EL (cell line): ENCODE measurements around the gene TMEM141.
A peak's percentile ranks its signal among the peaks of the same experiment; 100 is the strongest.
"Not testable (repeated sequence)": the region's sequence is repeated elsewhere in the genome, so short reads cannot be mapped to it uniquely, and the experiment has no call there.

Experiments used
- DNase-seq: peaks from one replicate; pipeline ENCODE4 v3.0.0-alpha.2; 2016

The TMEM141 gene

DNA sequence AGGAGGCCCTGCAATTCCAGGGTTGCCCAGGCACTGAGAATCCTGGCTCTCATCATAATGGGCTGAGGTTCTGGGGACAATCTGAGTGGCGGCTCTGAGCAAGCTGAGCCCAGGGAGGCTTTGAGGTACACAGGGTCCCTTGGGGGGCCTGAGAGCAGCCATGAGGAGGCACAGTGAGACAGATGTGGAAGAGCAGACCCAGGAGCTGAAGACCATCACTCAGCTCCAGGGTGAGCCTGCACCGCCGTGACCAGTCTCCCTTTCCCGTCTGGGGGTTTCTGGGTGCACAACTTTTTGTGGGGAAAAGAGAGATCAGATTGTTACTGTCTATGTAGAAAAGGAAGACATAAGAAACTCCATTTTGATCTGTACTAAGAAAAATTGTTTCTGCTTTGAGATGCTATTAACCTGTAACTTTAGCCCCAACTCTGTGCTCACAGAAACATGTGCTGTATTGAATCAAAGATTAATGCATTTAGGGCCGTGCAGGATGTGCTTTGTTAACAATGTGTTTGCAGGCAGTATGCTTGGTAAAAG is 5.2 kb downstream of the TMEM141 start, which contains the start of gene CCDC183:
CCDC183 (plus strand) TSS at position 101 of the 537 bp plus-strand sequence; CDS start at position 161, 60 bp downstream.
- DNase-seq, result no peak

DNA sequence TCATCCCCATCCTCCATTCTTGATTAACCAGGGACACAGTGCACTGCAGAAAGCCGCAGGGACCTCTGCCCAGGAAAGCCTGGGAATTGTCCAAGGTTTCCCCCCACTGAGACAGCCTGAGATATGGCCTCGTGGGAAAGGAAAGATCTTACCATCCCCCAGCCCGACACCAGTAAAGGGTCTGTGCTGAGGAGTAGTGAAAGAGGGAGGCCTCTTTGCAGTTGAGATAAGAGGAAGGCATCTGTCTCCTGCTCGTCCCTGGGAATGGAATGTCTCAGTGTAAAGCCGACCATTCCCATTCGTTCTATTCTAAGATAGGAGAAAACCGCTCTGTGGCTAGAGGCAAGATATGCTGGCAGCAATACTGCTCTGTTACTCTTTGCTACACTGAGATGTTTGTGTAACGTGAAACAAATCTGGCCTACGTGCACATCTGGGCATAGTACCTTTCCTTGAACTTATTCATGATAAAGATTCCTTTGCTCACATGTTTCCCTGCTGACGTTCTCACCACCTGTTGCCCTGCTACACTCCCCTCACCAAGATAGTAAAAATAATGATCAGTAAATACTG is 5.7 kb downstream of the TMEM141 start:
- not testable (repeated sequence) for DNase-seq

DNA sequence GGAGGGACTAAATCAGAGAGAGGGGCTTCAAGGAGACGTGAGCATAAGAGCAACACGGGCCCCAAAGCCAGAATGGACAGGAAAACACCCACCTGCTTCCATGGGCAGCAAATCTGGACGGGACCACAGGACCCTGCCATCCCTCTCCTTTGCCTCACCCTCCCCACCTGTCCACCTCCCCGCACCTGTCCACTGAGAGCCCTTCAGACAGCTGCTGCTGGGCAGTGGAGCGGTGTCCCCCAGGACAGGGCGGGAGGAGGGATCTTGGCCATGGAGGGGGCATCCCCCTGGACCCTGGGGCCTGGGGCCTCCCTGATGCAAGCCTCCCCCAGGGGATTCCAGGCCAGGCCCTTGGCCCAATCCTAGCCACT is 7.5 kb downstream of the TMEM141 start:
- DNase-seq, result no peak

DNA sequence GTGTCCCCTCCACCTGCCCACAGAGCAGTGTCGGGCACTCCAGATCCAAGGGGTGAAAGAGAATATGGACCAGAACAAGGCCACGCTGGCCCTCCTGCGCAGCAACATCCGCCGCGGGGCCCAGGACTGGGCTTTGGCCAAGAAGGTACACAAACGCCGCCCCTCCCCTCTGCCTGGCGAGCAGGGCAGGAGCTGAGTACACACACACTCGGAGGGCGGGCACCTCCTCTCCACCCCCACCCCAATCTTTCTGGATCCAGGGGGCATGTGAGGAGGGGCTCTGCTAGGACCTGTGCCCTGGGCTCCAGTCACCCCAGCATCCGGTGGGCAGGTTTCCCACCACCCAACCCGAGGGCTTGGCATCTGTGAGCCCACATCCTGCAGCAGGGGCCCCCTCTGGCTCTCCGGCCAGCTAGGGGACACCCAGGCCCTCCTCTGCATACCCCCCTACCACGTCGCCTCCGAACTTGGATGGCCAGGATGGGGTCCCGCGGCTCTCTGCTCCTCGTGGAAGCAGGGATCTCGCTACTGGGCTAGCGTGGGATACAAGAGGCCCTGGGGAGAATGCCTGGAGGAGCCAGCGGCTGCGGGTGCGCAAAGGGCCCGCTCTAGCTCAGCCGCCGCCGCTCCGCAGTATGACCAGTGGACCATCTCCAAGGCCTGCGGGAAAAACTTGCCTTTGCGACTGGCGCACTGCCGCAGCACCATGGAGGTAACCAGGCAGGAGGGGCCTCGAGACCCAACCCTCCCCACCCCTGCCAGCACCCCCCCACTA is 8.1 kb downstream of the TMEM141 start:
- DNase-seq, result no peak

DNA sequence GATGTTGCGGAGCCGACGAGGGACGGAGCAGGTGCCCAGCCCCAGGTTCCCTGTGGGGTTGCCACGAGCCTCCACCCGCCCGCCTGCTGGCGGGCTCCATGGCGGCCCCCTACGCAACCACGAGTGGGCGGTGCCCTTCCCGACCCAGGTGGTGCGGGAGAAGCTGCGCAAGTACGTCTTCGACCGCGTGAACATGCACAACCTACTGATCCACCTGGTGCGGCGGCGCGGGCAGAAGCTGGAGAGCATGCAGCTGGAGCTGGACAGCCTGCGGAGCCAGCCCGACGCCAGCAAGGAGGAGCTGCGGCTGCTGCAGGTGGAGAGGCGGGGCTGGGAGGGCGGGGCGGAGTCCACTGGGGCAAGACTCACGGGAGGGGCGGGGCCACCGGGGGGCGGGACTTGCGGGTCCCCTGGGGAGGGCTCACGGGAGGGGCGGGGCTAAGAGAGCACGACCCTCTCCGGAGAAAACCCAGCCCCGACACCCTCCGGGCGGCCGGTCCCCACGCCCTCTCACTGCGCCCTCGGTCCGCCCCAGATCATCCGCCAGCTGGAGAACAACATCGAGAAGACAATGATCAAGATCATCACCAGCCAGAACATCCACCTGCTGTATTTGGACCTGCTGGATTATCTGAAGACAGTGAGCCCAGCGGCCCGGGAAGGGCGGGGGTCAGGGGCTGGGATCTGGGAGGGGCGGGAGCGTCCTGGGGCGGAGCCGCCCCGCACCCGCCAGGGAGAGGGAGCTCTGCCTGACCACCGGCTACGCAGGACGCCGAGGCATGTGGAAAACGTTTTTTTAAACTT is 8.9 kb downstream of the TMEM141 start:
- peak; percentile 75 for DNase-seq

DNA sequence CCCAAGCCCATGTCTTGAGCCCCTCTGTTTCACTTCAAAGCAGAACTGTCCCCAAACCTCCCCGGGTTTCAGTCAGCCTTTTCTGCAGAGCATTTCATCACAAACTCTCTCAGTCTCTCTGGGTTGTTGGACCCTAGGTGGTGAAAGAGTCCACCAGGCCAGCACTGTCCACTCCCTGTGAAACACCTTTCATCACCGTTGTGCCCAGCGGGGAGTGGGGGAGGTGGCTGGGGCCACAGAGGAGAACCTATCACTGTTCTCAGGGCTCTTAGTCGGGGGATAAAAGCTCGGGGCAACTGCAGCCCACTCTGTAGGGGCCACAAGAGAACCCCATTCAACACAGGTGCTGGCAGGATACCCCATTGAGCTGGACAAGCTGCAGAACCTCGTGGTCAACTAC is 11.2 kb downstream of the TMEM141 start:
- DNase-seq, result no peak

DNA sequence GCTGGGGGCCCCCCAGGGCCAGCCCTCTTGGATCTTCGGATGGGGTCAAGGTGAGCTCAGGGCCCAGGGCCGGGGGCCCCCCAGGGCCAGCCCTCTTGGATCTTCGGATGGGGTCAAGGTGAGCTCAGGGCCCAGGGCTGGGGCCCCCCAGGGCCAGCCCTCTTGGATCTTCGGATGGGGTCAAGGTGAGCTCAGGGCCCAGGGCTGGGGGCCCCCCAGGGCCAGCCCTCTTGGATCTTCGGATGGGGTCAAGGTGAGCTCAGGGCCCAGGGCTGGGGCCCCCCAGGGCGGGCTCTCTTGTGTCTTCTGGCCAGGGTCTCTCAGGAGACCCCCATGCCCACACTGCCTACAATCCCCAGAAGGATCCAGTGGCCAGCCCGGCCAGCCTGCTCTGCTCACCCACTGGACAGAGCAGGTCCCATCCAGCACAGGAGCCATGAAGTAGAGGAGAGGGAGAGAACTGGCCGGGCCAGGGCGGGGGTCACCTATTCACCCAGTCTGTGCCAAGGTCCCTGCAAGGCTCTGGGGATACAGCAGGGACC is 11.9 kb downstream of the TMEM141 start:
- not testable (repeated sequence) for DNase-seq

DNA sequence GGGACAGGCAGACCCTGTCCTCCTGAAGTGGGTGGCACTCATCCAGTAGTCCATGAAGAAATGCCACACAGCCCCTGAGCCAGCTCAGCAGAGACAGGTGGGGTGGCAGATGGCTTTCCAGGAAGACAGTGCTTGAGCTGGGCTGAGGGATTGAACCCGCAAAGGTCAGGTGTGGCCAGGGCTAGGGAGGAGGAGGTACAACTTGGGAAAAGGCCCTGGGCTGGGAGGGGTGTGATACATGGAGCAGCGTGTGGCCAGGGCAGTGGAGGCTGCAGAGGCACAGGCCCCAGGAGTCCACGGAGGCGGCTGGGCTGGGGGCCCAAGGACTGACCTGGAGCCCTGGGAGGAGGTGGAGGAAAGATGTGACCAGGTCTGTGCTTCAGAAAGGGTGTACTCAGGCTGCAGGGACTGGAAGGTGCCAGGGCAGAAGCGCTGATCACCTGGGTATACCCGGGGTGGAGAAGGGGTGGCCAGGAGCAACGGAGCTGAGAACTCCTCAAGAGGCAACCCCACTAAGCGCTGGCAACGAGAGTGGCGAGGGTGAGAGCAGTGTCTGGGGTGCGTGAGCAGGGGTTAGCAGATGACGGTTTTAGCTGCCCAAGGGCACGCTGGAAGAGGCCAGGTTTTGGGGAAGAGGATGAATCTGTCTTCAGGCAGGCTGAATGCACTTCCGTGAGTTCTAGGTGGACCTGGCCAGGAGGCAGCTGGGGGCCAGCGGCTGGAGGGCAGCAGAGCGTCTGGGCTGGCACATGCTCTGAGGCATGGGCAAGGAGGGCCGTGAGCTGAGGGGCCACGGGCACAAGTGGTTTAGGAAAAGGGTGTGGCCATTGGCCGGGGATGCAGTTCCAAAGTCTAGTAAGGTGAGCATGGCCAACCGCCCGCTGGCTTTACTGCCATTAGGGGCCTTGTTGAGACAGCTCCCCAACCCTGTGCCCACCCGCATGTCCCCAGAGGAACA is 12.7 kb downstream of the TMEM141 start:
- DNase-seq, result no peak

DNA sequence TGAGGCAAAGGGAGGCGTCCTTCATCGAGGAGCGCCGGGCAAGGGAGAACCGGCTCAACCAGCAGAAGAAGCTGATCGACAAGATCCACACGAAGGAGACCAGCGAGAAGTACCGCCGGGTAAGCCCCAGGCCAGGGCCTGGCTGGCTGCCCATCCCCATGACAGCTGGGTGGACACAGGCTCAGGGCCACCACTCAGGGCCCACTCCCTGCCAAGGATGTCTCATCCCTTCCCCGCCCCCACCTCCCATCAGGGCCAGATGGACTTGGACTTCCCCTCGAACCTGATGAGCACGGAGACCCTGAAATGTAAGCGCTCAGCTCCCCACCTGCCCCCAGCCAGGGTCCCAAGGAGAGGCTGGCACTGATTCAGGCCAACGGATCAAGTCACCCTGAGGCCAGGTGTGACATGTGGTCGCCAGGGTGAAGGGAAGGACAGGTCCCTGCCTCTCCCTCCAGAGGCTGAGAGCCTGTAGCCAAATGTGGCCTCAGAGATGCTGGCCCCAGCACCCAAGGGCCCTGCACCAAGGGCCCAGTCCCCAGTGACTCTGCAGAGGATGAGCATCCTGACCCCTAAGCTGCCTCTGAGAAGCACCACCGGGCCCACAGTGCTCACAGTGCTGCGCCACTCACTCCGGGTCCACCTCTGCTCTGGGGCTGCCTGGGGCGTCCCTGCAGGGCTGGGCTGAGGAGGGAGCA is 13.5 kb downstream of the TMEM141 start:
- DNase-seq, result no peak

DNA sequence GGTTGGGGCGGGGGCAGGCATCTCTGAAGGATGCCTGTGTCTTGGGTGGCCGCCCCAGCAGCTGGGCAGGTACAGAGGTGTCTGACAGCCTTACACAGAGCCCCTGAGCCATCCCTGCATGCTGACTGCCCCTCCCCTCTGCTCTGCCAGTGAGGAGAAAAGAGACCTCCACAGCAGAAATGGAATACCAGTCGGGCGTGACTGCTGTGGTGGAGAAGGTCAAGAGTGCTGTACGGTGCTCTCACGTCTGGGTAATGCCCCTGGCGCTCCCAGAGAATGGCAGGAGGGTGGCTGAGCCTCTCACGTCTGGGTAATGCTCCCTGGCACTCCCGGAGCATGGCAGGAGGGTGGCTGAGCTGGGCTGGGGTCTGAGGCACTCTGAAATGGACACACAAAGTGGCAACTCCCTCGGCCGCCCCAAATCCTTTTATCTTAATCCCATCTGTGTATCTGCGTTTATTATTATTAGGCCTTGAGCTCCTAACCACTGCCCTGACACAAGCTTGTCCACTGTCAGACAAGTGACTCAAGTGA is 14.1 kb downstream of the TMEM141 start:
- DNase-seq, result no peak

DNA sequence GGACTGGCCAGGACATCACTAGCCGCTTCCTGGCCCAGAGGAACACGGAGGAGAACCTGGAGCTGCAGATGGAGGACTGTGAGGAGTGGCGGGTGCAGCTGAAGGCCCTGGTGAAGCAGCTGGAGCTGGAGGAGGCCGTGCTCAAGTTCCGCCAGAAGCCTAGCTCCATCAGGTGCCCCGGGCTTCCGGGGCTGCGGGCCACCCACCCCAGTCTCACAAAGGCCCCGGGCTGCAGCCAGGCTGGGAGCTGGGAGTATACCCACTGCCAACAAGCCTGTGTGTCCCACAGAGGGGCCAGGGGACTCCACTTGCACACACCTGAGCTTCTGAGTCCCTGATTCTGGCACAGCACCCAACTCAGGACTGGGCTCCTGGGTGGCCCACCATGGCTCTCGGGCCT is 14.9 kb downstream of the TMEM141 start:
- DNase-seq, result no peak

DNA sequence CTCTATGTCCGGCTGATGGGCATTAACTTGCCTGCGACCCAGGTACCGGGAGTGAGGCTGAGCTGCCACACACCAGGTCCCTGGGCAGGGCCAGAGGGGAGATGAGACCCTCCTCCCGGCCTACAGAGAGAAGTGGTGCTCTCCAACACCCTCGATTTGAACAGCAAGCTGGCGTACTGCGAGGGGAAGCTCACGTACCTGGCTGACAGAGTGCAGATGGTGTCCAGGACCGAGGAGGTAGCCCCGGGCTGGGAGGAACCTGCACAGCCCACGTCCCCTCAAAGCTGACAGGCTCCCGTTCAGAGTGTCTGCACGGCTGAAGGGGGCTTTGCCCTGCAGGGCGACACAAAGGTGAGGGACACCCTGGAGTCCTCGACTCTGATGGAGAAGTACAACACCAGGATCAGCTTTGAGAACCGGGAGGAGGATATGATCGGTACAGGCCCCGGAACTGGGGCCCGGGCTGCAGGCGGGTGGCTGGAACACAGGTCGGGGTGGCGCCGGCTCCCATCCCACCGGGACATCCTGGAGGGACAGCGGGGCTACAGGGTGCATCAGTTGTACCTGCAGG is 15.6 kb downstream of the TMEM141 start:
- no peak for DNase-seq

DNA sequence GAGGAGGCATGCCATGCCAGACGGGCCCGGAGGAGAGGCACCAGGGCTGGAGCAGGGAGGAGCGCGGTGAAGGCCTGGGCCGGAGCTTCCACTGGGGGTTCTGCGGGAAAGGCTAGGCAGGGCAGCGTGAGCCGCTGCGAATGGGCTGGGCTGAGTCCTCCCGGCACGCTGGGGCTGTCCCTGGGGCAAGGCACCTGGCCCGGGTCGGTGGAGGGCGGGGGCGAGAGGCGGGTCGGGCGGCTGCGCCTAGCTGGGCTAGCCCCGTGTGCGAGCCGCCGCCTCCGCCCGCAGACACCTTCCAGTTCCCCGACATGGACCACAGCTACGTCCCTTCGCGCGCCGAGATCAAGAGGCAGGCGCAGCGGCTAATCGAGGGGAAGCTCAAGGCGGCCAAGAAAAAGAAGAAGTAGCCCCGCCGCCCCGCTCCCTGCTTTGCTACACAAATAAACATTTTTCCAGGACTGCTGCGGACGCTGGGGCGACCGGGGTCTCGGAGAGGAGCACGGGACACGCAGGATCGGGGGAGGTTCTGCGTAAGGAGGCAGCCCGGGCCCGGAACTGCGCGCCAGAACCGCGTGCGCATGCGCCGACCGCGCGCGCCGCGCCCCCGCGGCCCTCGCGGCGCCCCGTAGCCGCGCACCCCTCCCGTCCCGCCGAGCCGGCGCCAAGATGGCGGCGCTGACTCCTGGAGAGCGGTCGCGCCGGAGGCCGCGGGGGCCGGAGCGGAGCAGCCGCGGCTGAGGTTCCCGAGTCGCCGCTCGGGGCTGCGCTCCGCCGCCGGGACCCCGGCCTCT is 16.3 kb downstream of the TMEM141 start, which contains the start of gene RABL6:
RABL6 (plus strand) TSS at position 668 of the 794 bp plus-strand sequence. CDS start 249 bp downstream, outside the sequence.
- peak; percentile 78 for DNase-seq

DNA sequence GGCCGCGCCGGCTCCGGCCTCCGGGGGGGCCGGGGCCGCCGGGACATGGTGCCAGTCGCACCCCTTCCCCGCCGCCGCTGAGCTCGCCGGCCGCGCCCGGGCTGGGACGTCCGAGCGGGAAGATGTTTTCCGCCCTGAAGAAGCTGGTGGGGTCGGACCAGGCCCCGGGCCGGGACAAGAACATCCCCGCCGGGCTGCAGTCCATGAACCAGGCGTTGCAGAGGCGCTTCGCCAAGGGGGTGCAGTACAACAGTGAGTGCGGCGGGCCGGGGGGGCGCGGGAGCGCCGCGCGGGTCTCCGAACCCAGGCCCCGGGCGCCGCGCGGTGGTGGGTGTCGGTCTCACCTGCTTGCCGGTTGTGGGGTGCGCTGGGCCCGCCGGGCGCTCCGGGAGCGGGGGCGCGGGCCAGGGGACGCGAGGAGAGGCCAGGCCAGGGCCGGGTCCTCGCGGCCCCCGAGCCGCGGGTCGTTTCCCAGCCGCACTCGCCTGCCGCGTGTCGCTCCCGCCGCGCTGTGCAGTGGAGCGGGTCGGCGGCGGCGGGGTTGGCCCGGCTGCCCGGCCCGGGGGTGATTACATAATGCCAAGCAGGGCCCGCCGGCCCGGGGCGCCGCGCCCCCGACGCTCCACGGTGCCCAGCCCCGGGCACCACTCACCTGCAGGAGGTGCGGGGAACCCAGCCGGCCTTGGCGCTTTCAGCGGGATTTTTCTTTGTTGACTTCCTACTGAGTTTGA is 17.1 kb downstream of the TMEM141 start:
- DNase-seq, result peak; percentile 19

DNA sequence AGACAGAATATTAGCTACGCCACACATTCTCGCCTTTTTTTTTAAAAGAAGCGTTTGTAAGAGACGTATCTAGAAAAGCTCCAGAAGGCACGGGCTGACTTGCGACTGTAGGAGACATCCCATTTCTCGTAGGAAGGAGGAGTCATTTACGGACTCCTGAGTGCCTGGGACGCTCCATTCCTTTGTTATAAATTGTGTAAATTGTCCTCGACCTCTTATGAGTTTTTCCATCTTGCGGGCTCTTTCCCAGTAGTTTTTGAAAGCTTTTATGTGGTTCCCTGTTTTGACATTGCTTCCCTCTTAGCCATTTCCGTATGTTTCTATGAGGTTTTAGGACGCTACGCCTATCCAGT is 17.6 kb downstream of the TMEM141 start:
- peak; percentile 40 for DNase-seq

DNA sequence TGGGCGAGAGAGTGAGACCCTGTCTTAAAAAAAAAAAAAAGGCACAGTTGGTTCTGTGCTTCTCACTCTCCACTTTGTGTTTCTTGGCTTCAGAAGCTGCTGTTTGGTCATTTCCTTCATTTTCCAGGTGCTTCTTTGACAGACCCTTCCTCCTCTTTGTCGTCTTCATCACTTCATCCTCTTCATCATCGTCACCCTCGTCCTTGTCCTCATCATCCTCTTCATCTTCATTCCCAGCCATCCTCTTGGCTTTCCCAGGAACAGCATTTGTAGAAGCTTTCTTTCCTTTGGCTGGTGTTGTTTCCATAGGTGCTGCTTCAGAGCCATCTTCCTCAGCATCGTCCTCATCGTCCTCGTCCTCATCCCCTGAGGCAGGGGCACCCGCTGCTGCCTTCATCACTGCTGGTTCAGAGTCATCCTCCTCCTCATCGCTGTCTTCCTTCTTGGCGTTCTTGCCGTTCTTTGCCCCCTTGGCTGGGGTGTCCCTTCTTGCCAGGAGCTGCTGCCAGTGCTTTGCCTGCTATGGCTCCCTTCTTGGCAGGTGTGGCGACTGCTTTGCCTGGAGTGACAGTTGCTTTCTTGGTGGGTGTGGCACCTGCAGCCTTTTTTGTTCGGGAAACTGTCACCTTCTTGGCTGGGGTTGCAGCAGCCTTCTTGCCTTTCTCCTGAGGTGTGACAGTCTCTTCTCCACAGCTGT is 23.7 kb downstream of the TMEM141 start:
- no peak for DNase-seq

DNA sequence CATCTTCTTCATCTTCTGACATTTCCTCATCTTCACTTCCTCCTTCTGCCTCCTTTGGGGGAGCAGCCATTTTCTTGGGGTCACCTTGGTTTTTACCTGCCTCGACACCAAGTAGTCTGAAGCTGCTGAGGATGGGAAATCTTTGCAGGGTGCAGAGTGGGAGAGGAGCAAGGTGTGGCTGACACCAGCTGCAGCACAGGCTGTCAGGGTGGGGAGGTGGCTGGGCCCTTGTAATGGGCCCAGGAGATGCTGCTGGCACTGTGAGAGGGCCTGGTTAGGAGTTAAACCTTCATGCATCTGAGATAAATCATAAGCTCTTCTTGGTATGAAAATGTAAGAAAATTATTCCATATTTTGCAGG is 24.3 kb downstream of the TMEM141 start:
- DNase-seq, result no peak
